H1 (cell line): ENCODE data around the gene SLC6A18. TPM values are rescaled to one million over a fixed set of nuclear protein-coding genes. Genes with fewer than 3 reads are reported as not detected.

Source experiments
- CTCF ChIA-PET: fragments of 300-600 bp; sonication (Branson Sonifier 250); formaldehyde crosslinking; loops from one replicate; lab custom pipeline; 2021; ENCODE audit not compliant: partially characterized antibody; lab: Charles Lee
- POLR2A ChIA-PET: fragments of 300-600 bp; sonication (Branson Sonifier 250); formaldehyde crosslinking; loops from one replicate; lab custom pipeline; 2021; ENCODE audit warnings: inconsistent platforms; ENCODE audit not compliant: partially characterized antibody; lab: Charles Lee
- DNase-seq, 2 experiments: peaks; one replicate each; pipeline versions ENCODE4 v3.0.0 to v3.0.0-alpha.2; 2010 to 2022; ENCODE audit warnings: low spot score in 2 of 2, low read depth in 1 of 2, mixed read lengths in 1 of 2
- FAIRE-seq: peaks from 2 replicates; lab custom pipeline; 2011; peaks lifted over from hg19 to GRCh38; lab: Jason Lieb, UNC
- H2AFZ ChIP-seq: 2 replicates; pipeline ENCODE4 v1.8.1; 2012; ENCODE audit warnings: low read length, inconsistent platforms
- H2AK5ac ChIP-seq: 2 replicates; pipeline ENCODE4 v1.6.1; 2013; ENCODE audit warnings: low read depth, low read length
- H2BK120ac ChIP-seq: replicated peaks from 2 replicates; pipeline ENCODE3; 2013; ENCODE audit warnings: low read depth, low read length, inconsistent platforms
- H2BK12ac ChIP-seq: 2 replicates; pipeline ENCODE4 v1.6.1; 2013; ENCODE audit warnings: low read depth, low read length
- H2BK15ac ChIP-seq: 2 replicates; pipeline ENCODE4 v1.6.1; 2013; ENCODE audit warnings: low read length
- H2BK20ac ChIP-seq: 2 replicates; pipeline ENCODE4 v1.6.1; 2013; ENCODE audit warnings: low read length
- H2BK5ac ChIP-seq: 2 replicates; pipeline ENCODE4 v1.6.1; 2013; ENCODE audit warnings: low read depth, low read length
- H3K14ac ChIP-seq: 2 replicates; pipeline ENCODE4 v1.6.1; 2013; ENCODE audit warnings: inconsistent platforms; ENCODE audit not compliant: insufficient read length
- H3K18ac ChIP-seq: 2 replicates; pipeline ENCODE4 v1.6.1; 2013; ENCODE audit warnings: low read length; ENCODE audit errors: extremely low read depth
- H3K23ac ChIP-seq: 2 replicates; pipeline ENCODE4 v1.6.1; 2013; ENCODE audit warnings: inconsistent platforms; ENCODE audit not compliant: insufficient read length
- H3K23me2 ChIP-seq: 2 replicates; pipeline ENCODE4 v1.6.1; 2013; ENCODE audit warnings: low read depth, low read length
- H3K27ac ChIP-seq: 2 replicates; pipeline ENCODE4 v1.6.1; 2011; ENCODE audit warnings: low read depth, low read length, inconsistent platforms
- H3K27me3 ChIP-seq, 4 experiments: replicated peaks in 1 of 4; 1 replicate in 1 of 4; 2 replicates in 3 of 4; pipeline versions ENCODE4 v1.6.1 to v1.8.1; 2011 to 2013; ENCODE audit warnings: low read length in 3 of 4, mild to moderate bottlenecking in 3 of 4, inconsistent platforms in 2 of 4, mixed read lengths in 2 of 4, moderate library complexity in 1 of 4; ENCODE audit not compliant: control insufficient read depth in 3 of 4, insufficient read depth in 3 of 4; ENCODE audit errors: extremely low read depth in 1 of 4
- H3K36me3 ChIP-seq, 4 experiments: 2 replicates each; pipeline versions ENCODE4 v1.6.1 to v1.8.1; 2011 to 2013; ENCODE audit warnings: mild to moderate bottlenecking in 4 of 4, low read length in 3 of 4, moderate library complexity in 2 of 4, control low read depth in 1 of 4, inconsistent platforms in 1 of 4; ENCODE audit not compliant: insufficient read depth in 4 of 4, control insufficient read depth in 2 of 4
- H3K4ac ChIP-seq: replicated peaks from 2 replicates; pipeline ENCODE3; 2013; ENCODE audit warnings: low read length, low read depth, mixed read lengths, inconsistent platforms; ENCODE audit not compliant: insufficient read length
- H3K4me1 ChIP-seq, 4 experiments: replicated peaks in 1 of 4; 1 replicate in 1 of 4; 2 replicates in 3 of 4; pipeline versions ENCODE4 v1.6.1 to v1.8.1; 2011 to 2013; ENCODE audit warnings: low read length in 3 of 4, inconsistent platforms in 2 of 4, mixed read lengths in 1 of 4; ENCODE audit not compliant: insufficient read depth in 4 of 4, control insufficient read depth in 3 of 4
- H3K4me2 ChIP-seq, 2 experiments: 2 replicates each; pipeline versions ENCODE4 v1.6.1 to v1.8.1; 2011 to 2013; ENCODE audit warnings: low read depth in 2 of 2, low read length in 2 of 2, control low read depth in 1 of 2, inconsistent platforms in 1 of 2, mild to moderate bottlenecking in 1 of 2; ENCODE audit not compliant: insufficient read depth in 1 of 2
- H3K4me3 ChIP-seq, 4 experiments: fragments of 200-600, 300-600 bp in 1 of 4; sonication (generic), shearing (Covaris generic), sonication (Bioruptor Twin) in 1 of 4; 2 replicates each; pipeline versions ENCODE4 v1.5.1 to v1.8.1; 2011 to 2016; ENCODE audit warnings: low read length in 4 of 4, low read depth in 3 of 4, control low read depth in 2 of 4, inconsistent platforms in 2 of 4, mild to moderate bottlenecking in 2 of 4, mixed read lengths in 1 of 4, moderate library complexity in 1 of 4; ENCODE audit not compliant: insufficient read depth in 2 of 4; ENCODE audit errors: extremely low read depth in 1 of 4
- H3K56ac ChIP-seq: replicated peaks from 2 replicates; pipeline ENCODE3; 2013; ENCODE audit warnings: low read depth, mild to moderate bottlenecking, mixed read lengths, low read length, inconsistent platforms; ENCODE audit not compliant: insufficient read length
- H3K79me1 ChIP-seq: 2 replicates; pipeline ENCODE4 v1.6.1; 2013; ENCODE audit warnings: low read depth, low read length, control low read depth
- H3K79me2 ChIP-seq, 2 experiments: 2 replicates each; pipeline versions ENCODE4 v1.6.1 to v1.8.1; 2012 to 2013; ENCODE audit warnings: low read length in 2 of 2, mild to moderate bottlenecking in 2 of 2, inconsistent platforms in 1 of 2; ENCODE audit not compliant: insufficient read depth in 2 of 2, control insufficient read depth in 1 of 2
- H3K9ac ChIP-seq, 4 experiments: replicated peaks in 1 of 4; 1 replicate in 1 of 4; 2 replicates in 3 of 4; pipeline versions ENCODE4 v1.6.1 to v1.8.1; 2011 to 2013; ENCODE audit warnings: low read depth in 3 of 4, low read length in 3 of 4, control low read depth in 2 of 4, mild to moderate bottlenecking in 2 of 4, moderate library complexity in 2 of 4, inconsistent platforms in 1 of 4; ENCODE audit errors: extremely low read depth in 1 of 4
- H3K9me3 ChIP-seq, 2 experiments: 2 replicates each; pipeline versions ENCODE4 v1.6.1 to v1.8.1; 2012 to 2013; ENCODE audit warnings: mild to moderate bottlenecking in 2 of 2, moderate library complexity in 2 of 2, control low read depth in 1 of 2, inconsistent platforms in 1 of 2, low read depth in 1 of 2, low read length in 1 of 2, mixed read lengths in 1 of 2; ENCODE audit not compliant: insufficient read depth in 2 of 2
- H4K20me1 ChIP-seq, 2 experiments: replicated peaks in 1 of 2; 2 replicates each; pipeline versions ENCODE3 to v1.8.1; 2011 to 2013; ENCODE audit warnings: inconsistent platforms in 2 of 2, low read length in 2 of 2, mild to moderate bottlenecking in 1 of 2; ENCODE audit not compliant: insufficient read depth in 2 of 2, control insufficient read depth in 1 of 2
- H4K5ac ChIP-seq: 2 replicates; pipeline ENCODE4 v1.6.1; 2013; ENCODE audit warnings: low read length, low read depth, mixed read lengths, inconsistent platforms; ENCODE audit not compliant: insufficient read length
- H4K8ac ChIP-seq: 2 replicates; pipeline ENCODE4 v1.8.0; 2013; ENCODE audit warnings: mild to moderate bottlenecking, moderate library complexity, low read length, inconsistent platforms; ENCODE audit not compliant: insufficient read depth; ENCODE audit errors: extremely low read depth
- H4K91ac ChIP-seq: replicated peaks from 2 replicates; pipeline ENCODE3; 2013; ENCODE audit warnings: low read length, mixed read lengths, inconsistent platforms; ENCODE audit not compliant: insufficient read length
- ASH2L ChIP-seq: fragments of 200-600, 300-600 bp; sonication (generic); IDR thresholded peaks from one replicate; pipeline ENCODE4 v1.7.1; 2017; ENCODE audit warnings: low read length
- FOSL1 ChIP-seq: IDR thresholded peaks from 2 replicates; pipeline ENCODE4 v1.6.1; 2011; ENCODE audit warnings: mild to moderate bottlenecking, low read depth, low read length, moderate library complexity; ENCODE audit not compliant: insufficient read depth
- JUN ChIP-seq: IDR thresholded peaks from 2 replicates; pipeline ENCODE4 v1.6.1; 2011; ENCODE audit warnings: low read depth, mild to moderate bottlenecking, improper control_type of control experiment, low read length
- KDM4A ChIP-seq: IDR thresholded peaks from one replicate; pipeline ENCODE4 v1.7.1; 2012; ENCODE audit warnings: low read depth, mild to moderate bottlenecking, moderate library complexity, low read length, inconsistent platforms; ENCODE audit not compliant: severe bottlenecking
- NRF1 ChIP-seq: IDR thresholded peaks from 2 replicates; pipeline ENCODE4 v1.6.1; 2011; ENCODE audit warnings: mild to moderate bottlenecking, low read depth, low read length, improper control_type of control experiment
- POU5F1 ChIP-seq: IDR thresholded peaks from 2 replicates; pipeline ENCODE4 v1.6.1; 2011; ENCODE audit warnings: low read depth, mild to moderate bottlenecking, low read length, moderate library complexity
- RAD21 ChIP-seq, 2 experiments: IDR thresholded peaks in 1 of 2; conservative IDR thresholded peaks in 1 of 2; 2 replicates each; pipeline ENCODE4 v1.6.1; 2011; ENCODE audit warnings: low read depth in 2 of 2, low read length in 2 of 2, improper control_type of control experiment in 1 of 2, inconsistent platforms in 1 of 2, mild to moderate bottlenecking in 1 of 2, moderate library complexity in 1 of 2
- SIRT6 ChIP-seq: IDR thresholded peaks from one replicate; pipeline ENCODE4 v1.7.1; 2012; ENCODE audit warnings: low read length, inconsistent platforms
- SP4 ChIP-seq: IDR thresholded peaks from 2 replicates; pipeline ENCODE4 v1.6.1; 2012; ENCODE audit warnings: low read length, inconsistent platforms
- TAF1 ChIP-seq: IDR thresholded peaks from 2 replicates; pipeline ENCODE4 v1.6.1; 2011; ENCODE audit warnings: mild to moderate bottlenecking, low read depth, low read length
- TAF7 ChIP-seq: optimal IDR thresholded peaks from 2 replicates; pipeline ENCODE3; 2011; ENCODE audit warnings: low read depth, mild to moderate bottlenecking, inconsistent platforms, low read length, moderate library complexity, borderline replicate concordance
- WGBS, 2 experiments: shearing (Covaris generic) in 1 of 2; methylation state at CpG; one replicate each; pipeline versions ENCODE4 v1.1.6 to v1.1.7; 2013 to 2015; ENCODE audit warnings: low lambda C conversion rate in 2 of 2, mixed read lengths in 2 of 2, inconsistent platforms in 1 of 2, low coverage in 1 of 2, missing lambda C conversion rate in 1 of 2; ENCODE audit not compliant: insufficient replicate concordance in 2 of 2, insufficient coverage in 1 of 2, insufficient read length in 1 of 2; ENCODE audit errors: extremely low coverage in 1 of 2, missing lambda C conversion rate in 1 of 2; 5-methylcytosine and 5-hydroxymethylcytosine counted together
- polyA plus RNA-seq, 7 experiments: library from polyadenylated mRNA; depleted of rRNA in 3 of 7; stranded (reverse) in 5 of 7; unstranded in 2 of 7; fragments of >200 nt in 5 of 7; fragments of 200-250 nt in 2 of 7; gene quantifications; 1 replicate in 5 of 7; 2 replicates in 1 of 7; 4 replicates in 1 of 7; pipeline versions ENCODE4 v1.2.1 to v1.2.3, GENCODE V29; 2011 to 2013; ENCODE audit warnings: missing spikeins in 2 of 7, mixed read lengths in 2 of 7
- total RNA-seq: library from RNA; stranded (reverse); fragmentation: NEBNext Ultra II Directional; extraction: Animal tissue kit (Norgen Biotek cat#: 25700); gene quantifications from 2 replicates; pipeline ENCODE4 v1.2.1, GENCODE V29; 2021

Gene SLC6A18
- total and polyA plus RNA-seq, 2 of the 8 experiments (the other 6 are each of a cell fraction or from before 2014, with no cell fraction given): not detected

DNA sequence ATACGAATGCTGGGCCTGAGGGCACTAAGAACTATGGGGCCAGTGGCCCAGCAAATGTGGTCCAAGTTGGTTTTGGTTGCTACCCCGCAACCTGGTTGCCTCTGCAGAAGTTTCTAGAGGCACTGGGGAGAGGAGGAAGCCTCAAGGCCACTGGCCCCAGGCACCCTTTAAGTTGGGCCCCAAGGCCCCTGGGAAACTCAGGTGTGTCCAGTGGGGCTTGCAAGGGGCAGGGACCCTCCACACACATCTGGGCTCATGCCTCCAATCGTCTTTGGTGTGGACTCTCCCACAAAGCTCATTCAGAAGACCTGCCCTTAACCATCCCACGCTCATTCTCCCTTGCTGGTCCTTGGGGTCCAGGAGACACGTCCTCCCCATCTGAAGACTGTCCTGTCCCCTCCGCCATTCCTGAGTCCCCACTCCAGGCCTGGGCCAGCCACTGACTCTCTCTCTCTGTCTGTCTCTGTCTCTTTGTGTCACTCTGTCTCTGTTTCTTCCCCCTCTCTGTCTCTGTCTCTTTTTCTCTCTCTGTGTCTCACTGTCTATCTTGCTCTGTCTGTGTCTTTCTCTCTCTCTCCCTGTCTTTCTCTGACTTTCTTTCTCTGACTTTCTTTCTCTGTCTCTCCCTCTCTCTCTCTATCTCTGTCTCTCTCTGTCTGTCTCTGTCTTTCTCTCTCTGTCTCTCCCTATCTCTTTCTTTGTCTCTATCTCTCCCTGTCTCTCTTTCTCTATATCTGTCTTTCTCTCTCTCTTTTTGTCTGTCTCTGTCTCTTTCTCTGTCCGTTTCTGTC is 27.1 kb upstream of the SLC6A18 start:
- no peak for TF ChIP-seq SIRT6
- TF ChIP-seq ASH2L: no peak
- no peak for TF ChIP-seq SP4
- TF ChIP-seq FOSL1: no peak
- no peak for TF ChIP-seq JUN
- TF ChIP-seq TAF7: no peak
- TF ChIP-seq POU5F1: no peak
- TF ChIP-seq KDM4A: no peak
- no peak for TF ChIP-seq RAD21 (IDR thresholded peaks at IDR 0.05 in 1 of 2, conservative IDR thresholded peaks at IDR 0.05 in 1 of 2; ENCODE audit: low read depth in 2 of 2, low read length in 2 of 2)
- no peak for TF ChIP-seq NRF1
- TF ChIP-seq TAF1: no peak
- no peak overlapping the region for H3K18ac ChIP-seq
- ChIA-PET POLR2A (no interaction called here), CTCF (no interaction called here)
- no peak overlapping the region for H3K27ac ChIP-seq
- no peak overlapping the region for H3K23ac ChIP-seq
- H2AFZ ChIP-seq: no peak overlapping the region
- H3K14ac ChIP-seq: no peak overlapping the region
- FAIRE-seq (no peak), DNase-seq (no peak)
- H3K79me2 ChIP-seq: no peaks in the 10 kb centered on the region
- H3K56ac ChIP-seq: no peak overlapping the region
- H2AK5ac ChIP-seq: no peak overlapping the region
- no peak overlapping the region for H4K5ac ChIP-seq
- no peak overlapping the region for H2BK5ac ChIP-seq
- H4K91ac ChIP-seq: no peak overlapping the region
- H3K4ac ChIP-seq: no peak overlapping the region
- no peak overlapping the region for H2BK120ac ChIP-seq
- no peaks in the 10 kb centered on the region for H4K20me1 ChIP-seq
- H3K27me3 ChIP-seq: no peaks in the 10 kb centered on the region
- H2BK15ac ChIP-seq: no peak overlapping the region
- no peaks in the 10 kb centered on the region for H3K79me1 ChIP-seq
- no peaks in the 10 kb centered on the region for H3K23me2 ChIP-seq
- no peak overlapping the region for H3K4me2 ChIP-seq
- H3K9ac ChIP-seq: no peak overlapping the region
- no peak overlapping the region for H3K4me3 ChIP-seq
- H2BK12ac ChIP-seq: no peak overlapping the region
- H3K36me3 ChIP-seq: no peaks in the 10 kb centered on the region
- no peak overlapping the region for H2BK20ac ChIP-seq
- WGBS, 2 experiments: 85% methylated on average over 6 of the region's 7 CpGs; no CpG with 5 or more reads in 1 of the 2 experiments
- H4K8ac ChIP-seq: no peak overlapping the region
- H3K9me3 ChIP-seq: no peaks in the 10 kb centered on the region
- no peaks in the 10 kb centered on the region; a peak in 1 of 7 replicates for H3K4me1 ChIP-seq
